Liver (tissue), 3 donors: ENCODE measurements around the gene BEND7.

Source experiments
- TAF1 ChIP-seq: conservative IDR thresholded peaks from 2 replicates; pipeline ENCODE4 v1.6.1; 2016; ENCODE audit warnings: antibody characterized with exemption, mild to moderate bottlenecking
- YY1 ChIP-seq: IDR thresholded peaks from 2 replicates; pipeline ENCODE4 v1.6.1; 2016; ENCODE audit warnings: antibody characterized with exemption, mild to moderate bottlenecking
- TF ChIP-seq, protein P1 (sequence below): fragments of 150-350 bp; IDR thresholded peaks from 2 replicates; pipeline ENCODE4 v1.5.1; 2017; ENCODE audit warnings: improper control_type of control experiment, low read depth, low read length; ENCODE audit not compliant: missing input control
- donor health status: healthy.
- donor health status: healthy.

DNA sequence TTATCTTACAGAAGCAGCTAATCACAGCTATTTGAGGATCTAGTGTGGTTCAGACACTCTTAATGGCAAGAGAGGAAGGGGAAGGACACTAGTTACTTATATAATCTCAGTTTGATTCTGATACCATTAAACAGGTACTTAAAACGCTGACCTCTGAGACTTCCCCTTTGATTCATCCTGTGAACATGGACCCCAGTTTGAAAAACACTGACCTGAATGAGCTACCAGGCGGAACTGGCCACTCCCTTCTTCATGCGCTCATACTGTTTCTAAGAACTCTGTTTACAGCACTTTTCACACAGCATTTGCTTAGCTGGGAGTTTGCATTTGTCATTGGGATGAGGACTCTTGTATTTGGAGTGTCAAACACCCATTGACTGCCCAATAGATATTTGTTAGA is 45.7 kb downstream of the BEND7 start:
- TF ChIP-seq YY1 (no peak), TAF1 (no peak)
- TF ChIP-seq, protein P1, sequence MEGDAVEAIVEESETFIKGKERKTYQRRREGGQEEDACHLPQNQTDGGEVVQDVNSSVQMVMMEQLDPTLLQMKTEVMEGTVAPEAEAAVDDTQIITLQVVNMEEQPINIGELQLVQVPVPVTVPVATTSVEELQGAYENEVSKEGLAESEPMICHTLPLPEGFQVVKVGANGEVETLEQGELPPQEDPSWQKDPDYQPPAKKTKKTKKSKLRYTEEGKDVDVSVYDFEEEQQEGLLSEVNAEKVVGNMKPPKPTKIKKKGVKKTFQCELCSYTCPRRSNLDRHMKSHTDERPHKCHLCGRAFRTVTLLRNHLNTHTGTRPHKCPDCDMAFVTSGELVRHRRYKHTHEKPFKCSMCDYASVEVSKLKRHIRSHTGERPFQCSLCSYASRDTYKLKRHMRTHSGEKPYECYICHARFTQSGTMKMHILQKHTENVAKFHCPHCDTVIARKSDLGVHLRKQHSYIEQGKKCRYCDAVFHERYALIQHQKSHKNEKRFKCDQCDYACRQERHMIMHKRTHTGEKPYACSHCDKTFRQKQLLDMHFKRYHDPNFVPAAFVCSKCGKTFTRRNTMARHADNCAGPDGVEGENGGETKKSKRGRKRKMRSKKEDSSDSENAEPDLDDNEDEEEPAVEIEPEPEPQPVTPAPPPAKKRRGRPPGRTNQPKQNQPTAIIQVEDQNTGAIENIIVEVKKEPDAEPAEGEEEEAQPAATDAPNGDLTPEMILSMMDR, result no peak
